ENCODE results near the gene GATAD1.
"Not testable (repeated sequence)": the region's sequence is repeated elsewhere in the genome, so short reads cannot be mapped to it uniquely, and the experiment has no call there.

The GATAD1 gene

DNA sequence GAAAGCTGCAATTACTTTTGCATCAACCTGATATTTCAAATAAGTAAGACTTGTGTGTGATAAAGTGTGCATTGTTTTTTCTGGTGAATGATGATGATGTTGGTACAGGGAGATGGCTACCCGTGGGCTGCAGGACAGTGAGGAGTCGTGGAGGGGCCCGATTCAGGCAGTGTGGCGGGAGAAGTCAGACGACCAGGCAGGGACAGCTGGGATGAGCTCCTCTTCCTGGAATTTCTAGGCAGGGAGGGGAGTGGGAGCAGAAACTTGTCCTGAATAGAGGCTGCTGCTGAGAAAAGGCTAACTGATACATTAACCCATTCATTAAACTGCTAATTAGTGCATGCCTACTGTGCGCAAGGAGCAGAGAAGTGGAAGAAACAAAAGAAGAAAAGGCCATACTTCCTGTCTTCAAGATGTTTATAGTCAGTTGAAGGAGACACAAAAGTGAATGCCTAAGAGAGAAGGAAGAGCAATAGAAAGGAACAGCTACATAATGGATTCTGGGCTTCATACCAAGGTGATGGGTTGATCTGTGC, 9.3 kb upstream of the GATAD1 start:
- no peak for DNase-seq

- DNase-seq: not testable (repeated sequence)
These were observed 4.6 kb upstream of the GATAD1 start for GRCh38 chr7:92442720-92443119.

DNA sequence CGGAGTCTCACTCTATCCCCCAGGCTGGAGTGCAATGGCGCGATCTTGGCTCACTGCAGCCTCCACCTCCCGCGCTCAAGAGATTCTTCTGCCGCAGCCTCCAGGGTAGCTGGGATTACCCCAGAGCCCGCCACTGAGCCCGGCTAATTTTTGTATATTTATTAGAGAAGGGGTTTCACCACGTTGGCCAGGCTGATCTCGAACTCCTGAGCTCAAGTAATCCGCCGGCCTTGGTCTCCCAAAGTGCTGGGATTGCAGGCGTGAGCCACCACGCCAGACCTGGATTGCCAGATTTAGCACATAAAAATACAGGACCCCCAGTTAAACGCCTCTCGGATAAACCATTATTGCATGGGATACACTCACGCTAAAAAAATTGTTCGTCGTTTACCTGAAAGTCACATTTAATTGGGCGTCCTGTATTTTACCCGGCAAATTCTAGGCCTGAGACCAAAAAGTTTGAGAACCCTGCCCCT, 375 bp upstream of the GATAD1 start:
- no peak for DNase-seq

- DNase-seq: peak; percentile 55
These were observed 994 bp downstream of the GATAD1 start for GRCh38 chr7:92448205-92448747.

- no peak for DNase-seq
These were observed 4.4 kb downstream of the GATAD1 start for GRCh38 chr7:92451645-92452044.

DNA sequence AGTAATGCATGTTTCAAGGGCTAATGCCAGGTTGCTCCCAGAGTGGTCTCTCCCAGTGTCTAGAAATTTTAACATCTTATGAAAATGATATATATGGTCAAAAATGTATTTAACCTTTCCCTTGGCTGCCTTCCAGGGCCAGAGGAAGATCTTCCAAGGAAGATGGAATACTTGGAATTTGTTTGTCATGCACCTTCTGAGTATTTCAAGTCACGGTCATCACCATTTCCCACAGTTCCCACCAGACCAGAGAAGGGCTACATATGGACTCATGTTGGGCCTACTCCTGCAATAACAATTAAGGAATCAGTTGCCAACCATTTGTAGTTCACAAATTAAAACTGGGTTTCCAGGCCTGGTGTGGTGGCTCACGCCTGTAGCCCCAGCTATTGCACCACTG, 9.0 kb downstream of the GATAD1 start:
- no peak for DNase-seq

GRCh38 chr7:92460109-92460508, 12.8 kb downstream of the GATAD1 start:
- no peak for DNase-seq

GRCh38 chr7:92460510-92460909, 13.2 kb downstream of the GATAD1 start:
- DNase-seq: no peak

DNA sequence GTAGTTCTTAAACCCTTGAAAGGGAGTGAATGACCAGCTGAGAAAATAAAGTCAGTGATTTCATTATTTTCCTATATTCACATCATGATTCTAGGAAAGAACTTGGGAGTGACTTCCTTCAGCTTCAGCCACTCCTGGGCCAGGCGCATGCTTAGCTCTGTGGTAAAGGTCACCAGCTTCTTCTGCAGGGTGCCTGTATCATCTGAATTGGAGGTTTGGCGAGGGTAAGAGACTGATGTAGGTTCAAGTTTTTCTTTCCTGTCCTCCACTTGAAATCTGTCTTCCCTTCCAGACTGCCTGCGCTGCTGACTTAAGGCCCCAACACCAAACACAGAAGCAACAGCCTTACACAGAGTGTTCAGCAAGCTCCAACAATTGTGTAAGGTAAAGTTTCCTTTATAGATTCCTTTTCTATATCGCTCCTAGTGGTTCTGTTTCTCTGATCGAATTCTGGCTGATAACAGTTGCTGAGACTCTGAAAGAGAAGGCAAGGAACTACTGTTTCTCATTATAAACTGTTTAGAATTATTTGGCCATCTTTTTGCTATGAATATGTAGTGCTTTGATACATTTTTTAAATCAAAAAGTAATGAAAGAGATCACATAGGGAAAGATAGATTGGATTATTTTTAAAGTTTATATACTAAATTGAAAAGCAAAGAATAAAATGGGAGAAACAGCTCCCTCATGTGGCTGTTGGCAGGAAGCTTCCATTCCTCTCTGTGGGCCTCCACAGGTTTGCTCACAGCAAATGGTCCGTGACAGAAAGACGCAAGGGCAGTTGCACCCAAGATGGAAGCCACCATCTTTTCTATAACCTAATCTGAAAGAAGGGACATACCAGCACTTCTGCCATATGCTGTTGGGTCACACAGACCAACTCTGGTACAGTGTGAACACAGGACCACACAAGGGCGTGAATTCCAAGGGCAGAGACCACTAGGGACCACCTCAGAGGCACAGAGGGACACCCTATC, 14.0 kb downstream of the GATAD1 start:
- DNase-seq: no peak

DNA sequence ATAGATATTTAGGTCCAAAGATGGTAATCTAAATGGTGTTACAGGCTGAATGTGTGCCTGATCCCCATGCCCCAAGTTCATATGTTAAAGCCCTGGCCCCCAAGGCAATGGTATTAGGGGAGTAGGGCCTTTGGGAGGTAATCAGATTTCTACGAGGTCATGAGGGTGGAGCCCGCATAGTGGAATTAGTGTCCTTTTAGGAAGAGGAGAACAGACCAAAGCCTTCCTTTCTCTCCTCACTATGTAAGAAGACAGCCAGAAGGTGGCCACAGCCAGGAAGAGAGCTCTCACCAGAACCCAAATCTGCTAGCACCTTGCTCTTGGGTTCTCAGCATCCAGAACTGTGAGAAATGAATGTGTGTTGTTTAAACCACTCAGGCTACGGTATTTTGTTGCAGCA, 15.3 kb downstream of the GATAD1 start:
- DNase-seq: no peak

DNA sequence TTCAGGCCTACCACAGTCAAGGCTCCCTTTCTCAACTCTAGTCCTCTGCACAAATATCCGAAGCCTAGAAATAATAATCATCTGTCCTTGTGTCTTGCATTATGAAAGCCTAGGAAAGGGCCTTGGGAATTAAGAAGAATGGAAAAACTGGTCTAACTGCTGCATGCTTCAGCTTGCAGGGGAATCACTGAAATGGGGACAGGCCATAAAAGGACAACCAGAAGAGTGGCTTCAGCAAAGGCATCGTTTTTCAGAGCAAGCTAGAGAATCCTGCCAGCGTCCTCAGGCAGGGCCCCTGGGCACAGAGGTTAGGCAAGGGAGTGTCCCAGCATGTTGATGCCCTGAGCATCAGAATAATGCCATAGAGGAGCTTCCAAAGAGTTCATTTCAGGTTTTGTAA, 17.2 kb downstream of the GATAD1 start:
- no peak for DNase-seq

GRCh38 chr7:92466682-92467081, 19.4 kb downstream of the GATAD1 start:
- no peak for DNase-seq

GRCh38 chr7:92468589-92468988, 21.3 kb downstream of the GATAD1 start:
- not testable (repeated sequence) for DNase-seq

DNA sequence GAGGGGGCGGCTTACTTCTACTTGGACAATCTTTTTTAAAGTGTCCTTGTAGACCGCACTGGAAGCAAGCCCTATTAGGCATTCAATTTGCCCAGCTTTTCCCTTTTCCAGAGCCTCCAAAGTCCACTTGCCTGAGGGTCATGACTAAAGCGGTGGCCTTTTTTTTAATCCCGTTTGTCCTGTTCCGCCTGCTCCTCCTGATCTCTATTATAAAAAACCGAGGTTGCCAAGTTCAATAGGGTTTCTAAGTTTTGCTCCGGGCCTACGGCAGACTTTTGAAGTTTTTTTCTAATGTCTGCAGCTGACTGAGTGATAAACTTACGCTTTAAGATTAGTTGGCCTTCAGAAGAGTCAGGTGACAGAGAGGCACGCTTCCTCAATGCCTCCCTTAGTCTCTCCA, 26.7 kb downstream of the GATAD1 start:
- DNase-seq: not testable (repeated sequence)

- not testable (repeated sequence) for DNase-seq
These were observed 28.0 kb downstream of the GATAD1 start for GRCh38 chr7:92475261-92475770.

GRCh38 chr7:92475851-92476590, 28.7 kb downstream of the GATAD1 start:
- DNase-seq: not testable (repeated sequence)

- DNase-seq: not testable (repeated sequence)
These were observed 30.4 kb downstream of the GATAD1 start, which contains the start of gene ERVW-1 for GRCh38 chr7:92477681-92478080. ERVW-1 (minus strand) TSS chr7:92477946; CDS start chr7:92470381, 7,565 bp downstream.

- no peak for DNase-seq
These were observed 30.8 kb downstream of the GATAD1 start for GRCh38 chr7:92478095-92478494.

DNA sequence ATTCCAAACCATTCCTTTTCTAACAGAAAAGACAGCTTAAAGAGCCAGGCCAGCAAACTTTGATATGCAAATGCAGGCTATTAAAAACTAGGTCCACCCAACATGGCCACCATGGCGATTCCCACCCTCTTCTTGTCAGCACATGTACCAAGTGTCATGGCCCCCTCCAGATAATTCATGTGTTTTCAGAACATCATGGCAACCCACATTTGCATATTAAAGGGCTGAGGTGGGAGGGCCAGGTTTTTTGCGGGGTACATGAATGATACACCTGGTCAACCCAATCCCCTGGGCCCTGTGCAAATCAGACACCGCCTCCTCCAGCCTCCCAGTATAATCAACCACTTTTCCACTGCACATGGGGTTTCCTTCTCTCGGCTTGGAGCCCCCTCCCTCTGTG, 31.4 kb downstream of the GATAD1 start:
- no peak for DNase-seq

DNA sequence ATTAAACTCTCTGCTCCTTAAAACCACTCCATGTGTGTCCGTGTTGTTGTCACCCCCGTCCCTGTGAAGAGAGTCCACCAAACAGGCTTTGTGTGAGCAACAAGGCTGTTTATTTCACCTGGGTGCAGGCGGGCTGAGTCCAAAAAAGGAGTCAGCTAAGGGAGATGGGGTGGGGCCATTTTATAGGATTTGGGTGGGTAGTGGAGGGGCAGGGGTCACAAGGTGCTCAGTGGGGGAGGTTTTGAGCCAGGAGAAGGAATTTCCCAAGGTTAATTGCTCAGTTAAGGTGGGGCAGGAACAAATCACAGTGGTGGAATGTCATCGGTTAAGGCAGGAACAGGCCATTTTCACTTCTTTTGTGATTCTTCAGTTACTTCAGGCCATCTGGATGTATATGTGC, 31.9 kb downstream of the GATAD1 start:
- not testable (repeated sequence) for DNase-seq

- DNase-seq: not testable (repeated sequence)
These were observed 36.3 kb downstream of the GATAD1 start for GRCh38 chr7:92483624-92484023.

DNA sequence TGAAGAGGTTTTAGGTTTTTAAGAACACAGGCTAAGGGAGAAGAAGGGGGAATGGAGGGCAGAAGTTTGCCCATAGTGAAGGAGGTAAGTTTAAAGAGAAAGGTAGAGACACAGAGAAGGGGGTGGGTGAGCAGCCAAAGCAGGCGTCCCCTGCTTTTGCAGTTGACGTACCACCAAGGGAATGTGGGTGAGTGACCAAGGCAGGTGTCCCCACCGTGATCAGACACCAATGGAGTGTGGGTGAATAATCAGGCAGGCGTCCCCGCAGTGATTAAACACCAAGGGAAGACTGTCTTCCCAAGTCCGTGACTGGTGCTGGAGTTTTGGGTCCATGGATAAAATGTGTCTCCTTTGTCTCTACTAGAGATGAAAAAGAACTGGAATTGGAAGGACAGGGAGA, 36.9 kb downstream of the GATAD1 start:
- DNase-seq: not testable (repeated sequence)

Data from stimulated activated naive CD4-positive, alpha-beta T cell treated with Interleukin-2 at 50 U/mL for 16 hours (primary cell).